RWPE1 (cell line): ENCODE measurements around the gene CTNNBL1.
A peak's percentile ranks its signal among the peaks of the same experiment; 100 is the strongest.

Source experiments
- CTCF ChIA-PET: fragments of 350-600 bp; sonication (Branson Sonifier 250); formaldehyde crosslinking; extraction: SDS; loops from one replicate; lab custom pipeline; 2021; lab: Yijun Ruan, JAX
- POLR2A ChIA-PET: fragments of 400-600 bp; formaldehyde crosslinking; extraction: SDS; loops from one replicate; lab custom pipeline; 2020; ENCODE audit warnings: antibody characterized with exemption; ENCODE audit not compliant: low non-redundant PET; lab: Yijun Ruan, JAX
- DNase-seq: peaks from one replicate; pipeline ENCODE4 v3.0.0; 2012; ENCODE audit warnings: low spot score
- H3K27ac ChIP-seq: fragments of 450-650 bp; 2 replicates; pipeline ENCODE4 v1.5.1; 2017
- TF ChIP-seq, protein P1 (sequence below): fragments of 450-650 bp; conservative IDR thresholded peaks from 2 replicates; pipeline ENCODE4 v1.5.1; 2017; ENCODE audit warnings: low read depth, mild to moderate bottlenecking

The CTNNBL1 gene

DNA sequence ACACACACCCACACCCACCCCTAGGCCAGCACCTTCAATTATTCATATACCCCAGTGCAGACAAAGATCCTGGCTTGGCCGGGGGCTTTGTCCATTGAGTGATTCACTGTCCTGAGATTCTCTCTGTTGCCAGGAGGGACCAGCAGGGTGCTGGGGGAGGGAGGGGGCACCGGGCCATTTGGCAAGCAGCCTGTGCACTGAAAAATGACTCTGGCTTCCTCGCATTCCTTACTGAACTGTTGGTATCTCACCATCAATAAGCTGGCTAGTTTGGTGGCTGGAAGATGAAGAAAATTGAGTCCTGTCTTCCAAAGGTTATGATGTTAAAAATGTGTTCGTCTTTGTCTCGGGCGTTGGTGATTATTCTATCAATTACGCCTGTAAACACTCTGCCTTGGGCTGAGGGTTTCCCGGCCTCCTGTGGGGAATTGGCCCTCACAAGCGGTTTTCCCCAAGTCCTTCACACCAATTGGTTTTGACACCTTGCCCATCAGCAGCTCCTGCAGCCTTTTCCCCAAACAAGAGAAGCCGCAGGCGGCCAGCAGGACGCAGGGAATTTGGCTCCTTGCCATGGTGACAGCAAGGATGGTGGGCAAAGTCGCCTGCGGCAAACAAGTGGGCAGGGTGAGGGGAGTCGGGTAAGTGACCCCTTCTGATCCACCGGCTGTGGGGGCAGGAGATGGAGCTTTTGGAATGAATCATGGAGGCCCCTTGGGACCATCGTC lies 214.0 kb downstream of the CTNNBL1 start:
- POLR2A ChIA-PET: no interaction called here
- no peak overlapping the region for H3K27ac ChIP-seq
- TF ChIP-seq, protein P1, sequence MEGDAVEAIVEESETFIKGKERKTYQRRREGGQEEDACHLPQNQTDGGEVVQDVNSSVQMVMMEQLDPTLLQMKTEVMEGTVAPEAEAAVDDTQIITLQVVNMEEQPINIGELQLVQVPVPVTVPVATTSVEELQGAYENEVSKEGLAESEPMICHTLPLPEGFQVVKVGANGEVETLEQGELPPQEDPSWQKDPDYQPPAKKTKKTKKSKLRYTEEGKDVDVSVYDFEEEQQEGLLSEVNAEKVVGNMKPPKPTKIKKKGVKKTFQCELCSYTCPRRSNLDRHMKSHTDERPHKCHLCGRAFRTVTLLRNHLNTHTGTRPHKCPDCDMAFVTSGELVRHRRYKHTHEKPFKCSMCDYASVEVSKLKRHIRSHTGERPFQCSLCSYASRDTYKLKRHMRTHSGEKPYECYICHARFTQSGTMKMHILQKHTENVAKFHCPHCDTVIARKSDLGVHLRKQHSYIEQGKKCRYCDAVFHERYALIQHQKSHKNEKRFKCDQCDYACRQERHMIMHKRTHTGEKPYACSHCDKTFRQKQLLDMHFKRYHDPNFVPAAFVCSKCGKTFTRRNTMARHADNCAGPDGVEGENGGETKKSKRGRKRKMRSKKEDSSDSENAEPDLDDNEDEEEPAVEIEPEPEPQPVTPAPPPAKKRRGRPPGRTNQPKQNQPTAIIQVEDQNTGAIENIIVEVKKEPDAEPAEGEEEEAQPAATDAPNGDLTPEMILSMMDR: no peak
- DNase-seq: peak; percentile 75
- CTCF ChIA-PET: interaction anchor here (1.5 kb wide), 1 partner anchor 10 kb away, joined by 3 read pairs; no protein-coding TSS in a partner anchor

DNA sequence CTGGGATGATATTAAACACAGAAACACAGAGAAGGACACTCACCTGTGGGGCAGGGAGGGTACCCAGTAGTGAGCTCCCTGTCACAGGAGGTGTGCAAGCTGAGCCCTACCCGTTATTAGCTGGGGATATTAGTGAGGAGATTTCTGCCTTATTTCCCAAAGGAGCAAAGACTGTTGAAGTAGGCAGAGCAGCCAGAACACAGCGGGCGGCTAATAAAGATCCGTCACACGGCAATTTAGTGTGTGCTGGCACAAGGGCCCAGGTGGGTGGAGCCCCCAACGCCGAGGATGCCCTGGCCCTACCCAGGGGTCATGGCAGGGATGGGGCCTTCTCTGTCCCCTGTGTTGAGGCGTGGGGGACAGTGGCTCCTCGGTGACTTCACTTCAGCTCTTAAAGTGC lies 217.4 kb downstream of the CTNNBL1 start:
- no peak for DNase-seq
- H3K27ac ChIP-seq: no peak overlapping the region
- ChIA-PET POLR2A (no interaction called here), CTCF (interaction anchor here (0.5 to 1.1 kb wide), 4 partner anchors 32 to 346 kb away, joined by 3 read pairs; no protein-coding TSS in a partner anchor)
- TF ChIP-seq, protein P1: no peak

DNA sequence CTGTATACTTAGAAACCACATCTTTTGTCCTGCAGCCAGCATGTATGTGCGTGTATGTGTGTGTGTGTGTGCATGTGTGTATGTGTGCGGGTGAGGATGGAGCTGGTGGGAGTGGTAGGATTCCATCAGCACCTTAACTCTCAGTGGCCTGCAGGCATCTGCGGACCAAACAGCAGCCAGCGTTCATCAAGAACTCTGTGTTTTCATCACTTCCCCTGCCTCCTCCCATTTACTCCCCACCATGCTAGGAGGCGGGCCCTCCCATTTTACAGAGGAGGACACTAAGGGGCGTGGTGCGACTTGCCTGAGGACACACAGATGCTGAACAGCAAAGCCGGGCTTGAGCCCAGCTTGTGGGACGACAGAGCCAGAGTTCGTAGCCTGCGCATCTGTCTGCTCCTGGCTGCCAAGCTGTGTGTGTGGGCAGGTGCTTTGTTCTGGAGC lies 218.0 kb downstream of the CTNNBL1 start:
- POLR2A ChIA-PET: no interaction called here
- TF ChIP-seq, protein P1: no peak
- no peak for DNase-seq
- CTCF ChIA-PET: interaction anchor here (0.5 to 1.1 kb wide), 5 partner anchors 20 to 347 kb away, joined by 3 read pairs; no protein-coding TSS in a partner anchor
- no peak overlapping the region for H3K27ac ChIP-seq

DNA sequence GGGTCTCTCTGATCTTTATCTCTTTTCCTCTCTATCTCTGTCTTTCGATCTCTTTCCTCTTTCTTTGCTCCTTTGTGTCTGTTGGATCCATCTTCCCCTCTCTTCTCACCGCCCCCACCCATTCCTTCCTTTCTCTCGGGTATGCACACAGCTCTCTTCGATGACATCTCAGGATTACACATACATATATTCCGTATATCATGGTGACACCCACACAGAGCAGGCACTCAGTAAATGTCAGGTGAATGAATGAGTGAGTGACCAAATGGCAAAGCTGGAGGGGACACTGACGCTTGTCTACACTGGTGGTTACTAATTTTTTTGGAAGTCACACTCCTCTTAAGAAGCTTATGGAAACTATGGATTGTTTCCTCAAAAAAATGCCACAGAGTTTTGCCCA lies 219.0 kb downstream of the CTNNBL1 start:
- no peak for DNase-seq
- H3K27ac ChIP-seq: no peak overlapping the region
- POLR2A ChIA-PET: no interaction called here
- TF ChIP-seq, protein P1: no peak
- CTCF ChIA-PET: no interaction called here

DNA sequence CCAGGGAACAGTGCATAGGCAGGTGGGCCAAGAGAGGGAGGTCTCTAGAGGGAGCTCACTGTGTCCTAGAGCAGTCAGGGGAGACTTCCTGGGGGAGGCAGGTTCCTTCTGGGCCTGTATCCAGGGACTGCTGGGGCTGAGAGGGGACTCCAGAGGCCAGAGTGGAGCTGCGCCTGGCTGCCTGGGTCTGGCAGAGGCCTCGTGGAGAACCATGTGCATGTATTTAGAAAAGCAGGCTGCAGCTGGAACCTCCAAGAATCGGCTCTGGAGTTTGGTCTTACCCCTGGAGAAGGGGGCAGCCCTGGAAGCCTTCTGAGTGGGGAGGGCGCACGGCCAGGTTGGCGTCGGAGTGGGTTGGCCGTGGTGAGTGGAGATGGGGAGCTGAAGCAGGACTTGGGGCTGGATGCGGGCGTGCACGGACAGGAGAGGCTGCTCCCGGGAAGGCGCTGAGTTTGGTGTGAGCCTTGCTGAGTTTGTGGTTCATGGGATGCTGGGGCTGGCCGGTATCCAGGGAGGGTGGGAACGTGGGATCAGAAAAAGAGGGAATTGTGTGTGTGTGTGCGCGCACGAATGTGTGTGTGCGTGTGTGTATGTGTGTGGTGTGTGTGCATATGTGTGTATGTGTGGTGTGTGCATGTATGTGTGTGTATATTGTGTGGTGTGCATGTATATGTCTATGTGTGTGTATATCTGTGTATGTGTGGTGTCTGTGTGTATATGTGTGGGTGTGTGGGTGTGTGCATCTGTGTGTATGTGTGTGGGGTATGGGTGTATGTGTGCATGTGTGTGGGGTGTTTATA lies 219.9 kb downstream of the CTNNBL1 start:
- H3K27ac ChIP-seq: no peak overlapping the region
- TF ChIP-seq, protein P1: no peak
- CTCF ChIA-PET: interaction anchor here (0.6 kb wide), 1 partner anchor 94 kb away, joined by 5 read pairs; no protein-coding TSS in a partner anchor
- no peak for DNase-seq
- POLR2A ChIA-PET: no interaction called here

DNA sequence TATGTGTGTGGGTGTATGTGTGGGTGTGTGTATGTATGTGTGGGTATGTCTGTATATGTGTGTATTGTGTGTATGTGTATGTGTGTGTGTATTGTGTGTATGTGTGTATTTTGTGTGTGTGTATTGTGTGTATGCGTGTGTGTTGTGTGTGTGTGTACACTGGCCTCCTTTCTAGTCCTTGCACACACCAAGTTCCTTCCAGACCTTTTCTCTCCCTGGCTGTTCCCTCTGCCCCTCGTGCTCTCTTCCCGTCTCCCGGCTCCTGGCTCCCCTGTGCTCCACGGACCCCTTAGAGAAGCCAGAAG lies 220.5 kb downstream of the CTNNBL1 start:
- no peak overlapping the region for H3K27ac ChIP-seq
- ChIA-PET CTCF (no interaction called here), POLR2A (no interaction called here)
- TF ChIP-seq, protein P1: no peak
- DNase-seq: no peak
